ENCODE results near the gene ZBTB49. TPM values are rescaled to one million over a fixed set of nuclear protein-coding genes. Genes with fewer than 3 reads are reported as not detected.

ZBTB49 gene
- total and polyA plus RNA-seq, 2 of the 13 experiments (the other 11 are each of a cell fraction or from before 2014, with no cell fraction given): 3.3 to 4.3 TPM

- TF ChIP-seq POGK (CRISPR knock-in tag; conservative IDR thresholded peaks at IDR 0.05) (peak; percentile 85; the same call in 1 of the 2 replicates), TOE1 (CRISPR knock-in tag; IDR thresholded peaks at IDR 0.05) (no peak), ZNF737 (CRISPR knock-in tag; IDR thresholded peaks at IDR 0.05; ENCODE audit: borderline replicate concordance) (no peak), CENPX (CRISPR knock-in tag; IDR thresholded peaks at IDR 0.05) (no peak), ZBTB49 (CRISPR knock-in tag; IDR thresholded peaks at IDR 0.05; ENCODE audit: borderline replicate concordance) (no peak), ZNF335 (CRISPR knock-in tag; IDR thresholded peaks at IDR 0.05) (no peak), ZNF749 (CRISPR knock-in tag; IDR thresholded peaks at IDR 0.05; ENCODE audit: borderline replicate concordance) (no peak), ZNF549 (CRISPR knock-in tag; IDR thresholded peaks at IDR 0.05) (no peak), ZNF253 (CRISPR knock-in tag; IDR thresholded peaks at IDR 0.05; ENCODE audit: borderline replicate concordance) (no peak), ZNF589 (CRISPR knock-in tag; conservative IDR thresholded peaks at IDR 0.05) (peak; percentile 36; the same call in 1 of the 2 replicates), ZNF124 (CRISPR knock-in tag; IDR thresholded peaks at IDR 0.05) (peak; percentile 80), ZSCAN25 (CRISPR knock-in tag; IDR thresholded peaks at IDR 0.05) (no peak), KAT2B (IDR thresholded peaks at IDR 0.05; ENCODE audit: borderline replicate concordance, low read depth, low read length) (no peak), FOXA1 (IDR thresholded peaks at IDR 0.05) (no peak), FOXA1 (CRISPR knock-in tag; IDR thresholded peaks at IDR 0.05) (peak; percentile 57)
- TF ChIP-seq, protein P1, sequence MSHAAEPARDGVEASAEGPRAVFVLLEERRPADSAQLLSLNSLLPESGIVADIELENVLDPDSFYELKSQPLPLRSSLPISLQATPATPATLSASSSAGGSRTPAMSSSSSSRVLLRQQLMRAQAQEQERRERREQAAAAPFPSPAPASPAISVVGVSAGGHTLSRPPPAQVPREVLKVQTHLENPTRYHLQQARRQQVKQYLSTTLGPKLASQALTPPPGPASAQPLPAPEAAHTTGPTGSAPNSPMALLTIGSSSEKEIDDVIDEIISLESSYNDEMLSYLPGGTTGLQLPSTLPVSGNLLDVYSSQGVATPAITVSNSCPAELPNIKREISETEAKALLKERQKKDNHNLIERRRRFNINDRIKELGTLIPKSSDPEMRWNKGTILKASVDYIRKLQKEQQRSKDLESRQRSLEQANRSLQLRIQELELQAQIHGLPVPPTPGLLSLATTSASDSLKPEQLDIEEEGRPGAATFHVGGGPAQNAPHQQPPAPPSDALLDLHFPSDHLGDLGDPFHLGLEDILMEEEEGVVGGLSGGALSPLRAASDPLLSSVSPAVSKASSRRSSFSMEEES (CRISPR knock-in tag; IDR thresholded peaks at IDR 0.05): 0 out of 2 replicates have a peak, but pooled peaks have one; percentile 16
- TF ChIP-seq, protein P2, sequence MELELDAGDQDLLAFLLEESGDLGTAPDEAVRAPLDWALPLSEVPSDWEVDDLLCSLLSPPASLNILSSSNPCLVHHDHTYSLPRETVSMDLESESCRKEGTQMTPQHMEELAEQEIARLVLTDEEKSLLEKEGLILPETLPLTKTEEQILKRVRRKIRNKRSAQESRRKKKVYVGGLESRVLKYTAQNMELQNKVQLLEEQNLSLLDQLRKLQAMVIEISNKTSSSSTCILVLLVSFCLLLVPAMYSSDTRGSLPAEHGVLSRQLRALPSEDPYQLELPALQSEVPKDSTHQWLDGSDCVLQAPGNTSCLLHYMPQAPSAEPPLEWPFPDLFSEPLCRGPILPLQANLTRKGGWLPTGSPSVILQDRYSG (CRISPR knock-in tag; IDR thresholded peaks at IDR 0.05): no peak
- TF ChIP-seq, protein P3, sequence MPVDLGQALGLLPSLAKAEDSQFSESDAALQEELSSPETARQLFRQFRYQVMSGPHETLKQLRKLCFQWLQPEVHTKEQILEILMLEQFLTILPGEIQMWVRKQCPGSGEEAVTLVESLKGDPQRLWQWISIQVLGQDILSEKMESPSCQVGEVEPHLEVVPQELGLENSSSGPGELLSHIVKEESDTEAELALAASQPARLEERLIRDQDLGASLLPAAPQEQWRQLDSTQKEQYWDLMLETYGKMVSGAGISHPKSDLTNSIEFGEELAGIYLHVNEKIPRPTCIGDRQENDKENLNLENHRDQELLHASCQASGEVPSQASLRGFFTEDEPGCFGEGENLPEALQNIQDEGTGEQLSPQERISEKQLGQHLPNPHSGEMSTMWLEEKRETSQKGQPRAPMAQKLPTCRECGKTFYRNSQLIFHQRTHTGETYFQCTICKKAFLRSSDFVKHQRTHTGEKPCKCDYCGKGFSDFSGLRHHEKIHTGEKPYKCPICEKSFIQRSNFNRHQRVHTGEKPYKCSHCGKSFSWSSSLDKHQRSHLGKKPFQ (CRISPR knock-in tag; IDR thresholded peaks at IDR 0.05; ENCODE audit: insufficient replicate concordance): peak; percentile 38
- TF ChIP-seq, protein P4, sequence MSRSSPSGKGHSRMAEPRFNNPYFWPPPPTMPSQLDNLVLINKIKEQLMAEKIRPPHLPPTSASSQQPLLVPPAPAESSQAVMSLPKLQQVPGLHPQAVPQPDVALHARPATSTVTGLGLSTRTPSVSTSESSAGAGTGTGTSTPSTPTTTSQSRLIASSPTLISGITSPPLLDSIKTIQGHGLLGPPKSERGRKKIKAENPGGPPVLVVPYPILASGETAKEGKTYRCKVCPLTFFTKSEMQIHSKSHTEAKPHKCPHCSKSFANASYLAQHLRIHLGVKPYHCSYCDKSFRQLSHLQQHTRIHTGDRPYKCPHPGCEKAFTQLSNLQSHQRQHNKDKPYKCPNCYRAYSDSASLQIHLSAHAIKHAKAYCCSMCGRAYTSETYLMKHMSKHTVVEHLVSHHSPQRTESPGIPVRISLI (CRISPR knock-in tag; IDR thresholded peaks at IDR 0.05; ENCODE audit: borderline replicate concordance): no peak; the same call in 1 of the 2 replicates
Observed at GRCh38 chr4:4248029-4248884, 41.8 kb upstream of the ZBTB49 start, which contains the start of gene TMEM128 (continued).
